ENCODE measurements around the gene DAB2.
"Not testable (repeated sequence)": the region's sequence is repeated elsewhere in the genome, so short reads cannot be mapped to it uniquely, and the experiment has no call there.

DNA sequence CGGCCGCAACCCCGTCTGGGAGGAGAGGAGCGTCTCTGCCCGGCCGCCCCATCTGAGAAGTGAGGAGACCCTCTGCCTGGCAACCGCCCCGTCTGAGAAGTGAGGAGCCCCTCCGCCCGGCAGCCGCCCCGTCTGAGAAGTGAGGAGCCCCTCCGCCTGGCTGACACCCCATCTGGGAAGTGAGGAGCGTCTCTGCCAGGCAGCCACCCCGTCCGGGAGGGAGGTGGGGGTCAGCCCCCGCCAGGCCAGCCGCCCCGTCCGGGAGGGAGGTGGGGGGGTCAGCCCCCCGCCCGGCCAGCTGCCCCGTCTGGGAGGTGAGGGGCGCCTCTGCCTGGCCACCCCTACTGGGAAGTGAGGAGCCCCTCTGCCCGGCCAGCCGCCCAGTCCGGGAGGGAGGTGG is 90.5 kb downstream of the DAB2 start:
- not testable (repeated sequence) for TF ChIP-seq EZH2phosphoT487 (IDR thresholded peaks at IDR 0.05; ENCODE audit: borderline replicate concordance, low read depth, low read length)
- TF ChIP-seq, protein P1, sequence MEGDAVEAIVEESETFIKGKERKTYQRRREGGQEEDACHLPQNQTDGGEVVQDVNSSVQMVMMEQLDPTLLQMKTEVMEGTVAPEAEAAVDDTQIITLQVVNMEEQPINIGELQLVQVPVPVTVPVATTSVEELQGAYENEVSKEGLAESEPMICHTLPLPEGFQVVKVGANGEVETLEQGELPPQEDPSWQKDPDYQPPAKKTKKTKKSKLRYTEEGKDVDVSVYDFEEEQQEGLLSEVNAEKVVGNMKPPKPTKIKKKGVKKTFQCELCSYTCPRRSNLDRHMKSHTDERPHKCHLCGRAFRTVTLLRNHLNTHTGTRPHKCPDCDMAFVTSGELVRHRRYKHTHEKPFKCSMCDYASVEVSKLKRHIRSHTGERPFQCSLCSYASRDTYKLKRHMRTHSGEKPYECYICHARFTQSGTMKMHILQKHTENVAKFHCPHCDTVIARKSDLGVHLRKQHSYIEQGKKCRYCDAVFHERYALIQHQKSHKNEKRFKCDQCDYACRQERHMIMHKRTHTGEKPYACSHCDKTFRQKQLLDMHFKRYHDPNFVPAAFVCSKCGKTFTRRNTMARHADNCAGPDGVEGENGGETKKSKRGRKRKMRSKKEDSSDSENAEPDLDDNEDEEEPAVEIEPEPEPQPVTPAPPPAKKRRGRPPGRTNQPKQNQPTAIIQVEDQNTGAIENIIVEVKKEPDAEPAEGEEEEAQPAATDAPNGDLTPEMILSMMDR (conservative IDR thresholded peaks at IDR 0.05; ENCODE audit: low read length), result not testable (repeated sequence)
